ENCODE data around the gene CPA5. TPM values are rescaled to one million over a fixed set of nuclear protein-coding genes. Genes with fewer than 3 reads are reported as not detected.

CPA5 gene
- polyA plus RNA-seq, 1 of the 3 experiments (the other 2 are of a cell fraction): 1.3 TPM

DNA sequence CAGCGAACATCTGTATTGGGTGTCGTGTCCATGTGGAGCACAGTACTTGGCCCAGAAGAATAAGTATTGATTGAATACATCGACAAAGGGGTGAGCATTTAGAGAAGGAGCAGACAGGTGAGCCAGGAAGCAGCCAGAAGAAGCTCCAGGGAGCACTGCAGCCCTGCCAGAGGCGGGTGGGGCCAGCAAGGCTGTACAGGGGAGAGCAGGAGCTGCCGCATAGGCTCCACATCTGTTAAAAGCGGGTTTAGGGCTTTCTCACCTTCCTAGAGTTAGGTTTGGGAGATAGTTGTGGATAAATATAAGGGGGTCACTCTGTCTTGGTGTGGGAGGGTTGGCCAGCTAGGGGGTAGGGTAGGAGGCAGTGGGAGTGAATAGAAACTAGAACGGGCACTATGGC lies 34.4 kb downstream of the CPA5 start:
- ChIA-PET CTCF (interaction anchor here (1.0 to 1.1 kb wide), 2 partner anchors 8 to 101 kb away, joined by 3 read pairs; no protein-coding TSS in a partner anchor), POLR2A (no interaction called here)
- Histone ChIP-seq H3K27ac (ENCODE audit: low read depth in 2 of 2, low read length in 1 of 2) (peak overlapping the region in 1 of 2 experiments; percentile 84; a peak in 2 of 4 replicates), H3K4me3 (ENCODE audit: low read depth in 2 of 2, low read length in 1 of 2) (no peak overlapping the region), H2AFZ (ENCODE audit: low read depth) (no peak overlapping the region), H4K20me1 (ENCODE audit: insufficient read depth) (no peaks in the 10 kb centered on the region), H3F3A (replicated peaks; ENCODE audit: insufficient read depth) (no peaks in the 10 kb centered on the region), H3K36me3 (replicated peaks in 1 of 2; ENCODE audit: control insufficient read depth in 1 of 2, insufficient read depth in 2 of 2, low read length in 1 of 2) (no peaks in the 10 kb centered on the region), H3K9me2 (no peaks in the 10 kb centered on the region), H3K79me2 (ENCODE audit: insufficient read depth) (no peaks in the 10 kb centered on the region), H3K4me2 (no peak overlapping the region), H3K4me1 (ENCODE audit: control insufficient read depth in 1 of 2, insufficient read depth in 2 of 2, low read depth in 1 of 2, low read length in 1 of 2) (peaks cover 0 to 22% of the 10 kb centered on the region in 2 experiments; a peak in 1 of 4 replicates), H3K27me3 (ENCODE audit: insufficient read depth) (no peaks in the 10 kb centered on the region), H3K9me3 (no peaks in the 10 kb centered on the region), H3K9ac (no peak overlapping the region)
- no peak for DNase-seq
- 85% methylated on average over 7 of the region's 7 CpGs for WGBS (ENCODE audit: low lambda C conversion rate)
- no peak for TF ChIP-seq NRF1 (IDR thresholded peaks at IDR 0.05; ENCODE audit: low read depth, low read length)
- no peak for TF ChIP-seq RFX5 (IDR thresholded peaks at IDR 0.05; ENCODE audit: low read length)
- no peak for TF ChIP-seq GATA2 (CRISPR knock-in tag; IDR thresholded peaks at IDR 0.05)
- TF ChIP-seq, protein P1, sequence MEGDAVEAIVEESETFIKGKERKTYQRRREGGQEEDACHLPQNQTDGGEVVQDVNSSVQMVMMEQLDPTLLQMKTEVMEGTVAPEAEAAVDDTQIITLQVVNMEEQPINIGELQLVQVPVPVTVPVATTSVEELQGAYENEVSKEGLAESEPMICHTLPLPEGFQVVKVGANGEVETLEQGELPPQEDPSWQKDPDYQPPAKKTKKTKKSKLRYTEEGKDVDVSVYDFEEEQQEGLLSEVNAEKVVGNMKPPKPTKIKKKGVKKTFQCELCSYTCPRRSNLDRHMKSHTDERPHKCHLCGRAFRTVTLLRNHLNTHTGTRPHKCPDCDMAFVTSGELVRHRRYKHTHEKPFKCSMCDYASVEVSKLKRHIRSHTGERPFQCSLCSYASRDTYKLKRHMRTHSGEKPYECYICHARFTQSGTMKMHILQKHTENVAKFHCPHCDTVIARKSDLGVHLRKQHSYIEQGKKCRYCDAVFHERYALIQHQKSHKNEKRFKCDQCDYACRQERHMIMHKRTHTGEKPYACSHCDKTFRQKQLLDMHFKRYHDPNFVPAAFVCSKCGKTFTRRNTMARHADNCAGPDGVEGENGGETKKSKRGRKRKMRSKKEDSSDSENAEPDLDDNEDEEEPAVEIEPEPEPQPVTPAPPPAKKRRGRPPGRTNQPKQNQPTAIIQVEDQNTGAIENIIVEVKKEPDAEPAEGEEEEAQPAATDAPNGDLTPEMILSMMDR (IDR thresholded peaks at IDR 0.05): no peak

DNA sequence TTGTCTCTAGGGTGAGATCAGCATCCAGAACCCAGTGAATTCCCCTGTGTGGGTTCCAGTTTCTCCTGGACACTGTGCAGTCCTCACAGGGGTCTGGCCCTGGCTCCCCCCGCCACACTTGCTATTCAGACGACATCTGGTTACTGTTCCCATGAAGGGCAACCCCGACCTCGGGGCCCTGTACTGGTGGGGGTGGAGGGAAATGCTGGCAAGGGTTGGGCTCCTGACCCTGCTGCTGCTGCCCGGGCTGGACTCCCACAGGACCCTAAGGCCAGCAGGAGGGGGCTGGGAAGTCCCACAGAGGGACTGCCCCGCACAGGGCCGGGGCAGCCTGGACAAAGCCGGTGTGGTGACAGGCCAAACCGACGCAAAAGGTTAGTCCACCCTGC lies 34.9 kb downstream of the CPA5 start:
- peaks cover 0 to 20% of the 10 kb centered on the region in 2 experiments; a peak in 1 of 4 replicates for H3K4me1 ChIP-seq (ENCODE audit: control insufficient read depth in 1 of 2, insufficient read depth in 2 of 2, low read depth in 1 of 2, low read length in 1 of 2)
- POLR2A ChIA-PET: interaction anchor here (0.6 to 0.9 kb wide), 2 partner anchors 62 to 175 kb away, joined by 3 to 4 read pairs; partner anchors contain the start of gene TMEM209
- H3K27me3 ChIP-seq (ENCODE audit: insufficient read depth): no peaks in the 10 kb centered on the region
- no peaks in the 10 kb centered on the region for H3K36me3 ChIP-seq (replicated peaks in 1 of 2; ENCODE audit: control insufficient read depth in 1 of 2, insufficient read depth in 2 of 2, low read length in 1 of 2)
- H3K79me2 ChIP-seq (ENCODE audit: insufficient read depth): no peaks in the 10 kb centered on the region
- no peak overlapping the region for H3K9ac ChIP-seq
- H3F3A ChIP-seq (replicated peaks; ENCODE audit: insufficient read depth): no peaks in the 10 kb centered on the region
- no peaks in the 10 kb centered on the region for H3K9me3 ChIP-seq
- H2AFZ ChIP-seq (ENCODE audit: low read depth): no peak overlapping the region; the same call in 1 of the 2 replicates
- peak; percentile 65 for DNase-seq
- no peaks in the 10 kb centered on the region for H3K9me2 ChIP-seq
- peak overlapping the region in 1 of 2 experiments; percentile 84; a peak in 2 of 4 replicates for H3K27ac ChIP-seq (ENCODE audit: low read depth in 2 of 2, low read length in 1 of 2)
- H3K4me2 ChIP-seq: no peak overlapping the region
- WGBS (ENCODE audit: low lambda C conversion rate): 83% methylated on average over 6 of the region's 10 CpGs
- CTCF ChIA-PET: interaction anchor here (1.0 kb wide), 1 partner anchor 9 kb away, joined by 3 read pairs; no protein-coding TSS in a partner anchor
- no peaks in the 10 kb centered on the region for H4K20me1 ChIP-seq (ENCODE audit: insufficient read depth)
- no peak for TF ChIP-seq RAD21 (IDR thresholded peaks at IDR 0.05; ENCODE audit: low read length)
- TF ChIP-seq CHD2 (IDR thresholded peaks at IDR 0.05; ENCODE audit: low read length, partially characterized antibody): peak; percentile 28
- H3K4me3 ChIP-seq (ENCODE audit: low read depth in 2 of 2, low read length in 1 of 2): no peak overlapping the region

Measured in SK-N-SH (cell line).